Measurements from ENCODE around the gene ROBO1. TPM values are rescaled to one million over a fixed set of nuclear protein-coding genes. Genes with fewer than 3 reads are reported as not detected.
A peak's percentile ranks its signal among the peaks of the same experiment; 100 is the strongest.

ROBO1 gene
- total and polyA plus RNA-seq, 2 of the 8 experiments (the other 6 are each of a cell fraction or from before 2014, with no cell fraction given) = 51.4 to 91.0 TPM

GRCh38 chr3:78994174-78995027 lies 773.4 kb downstream of the ROBO1 start:
- 18% methylated on average over 9 of the region's 9 CpGs; no CpG with 5 or more reads in 1 of the 2 experiments for WGBS, 2 experiments (ENCODE audit: extremely low coverage in 1 of 2, insufficient coverage in 1 of 2, insufficient read length in 1 of 2, insufficient replicate concordance in 2 of 2, low coverage in 1 of 2, low lambda C conversion rate in 2 of 2, missing lambda C conversion rate in 1 of 2)
- H3K4me3 ChIP-seq (ENCODE audit: extremely low read depth in 1 of 4, insufficient read depth in 2 of 4, low read depth in 3 of 4, low read length in 4 of 4) = peak overlapping the region in 1 of 4 experiments; percentile 51; a peak in 2 of 8 replicates
- CTCF ChIA-PET (ENCODE audit: partially characterized antibody) = no interaction called here
- TF ChIP-seq EZH2 (IDR thresholded peaks at IDR 0.05; ENCODE audit: low read depth, low read length, severe bottlenecking) (no peak), ASH2L (IDR thresholded peaks at IDR 0.05; ENCODE audit: low read length) (peak; percentile 53), SP4 (IDR thresholded peaks at IDR 0.05; ENCODE audit: low read length) (no peak), RBBP5 (IDR thresholded peaks at IDR 0.05; ENCODE audit: borderline replicate concordance, low read depth, low read length) (no peak), TCF12 (IDR thresholded peaks at IDR 0.05; ENCODE audit: low read depth, low read length) (no peak), RAD21 (IDR thresholded peaks at IDR 0.05 in 1 of 2, conservative IDR thresholded peaks at IDR 0.05 in 1 of 2; ENCODE audit: low read depth in 2 of 2, low read length in 2 of 2) (no peak), CHD1 (IDR thresholded peaks at IDR 0.05; ENCODE audit: low read depth, low read length) (no peak), CHD2 (IDR thresholded peaks at IDR 0.05; ENCODE audit: low read length) (0 out of 2 replicates have a peak, but pooled peaks have one; percentile 31), TEAD4 (IDR thresholded peaks at IDR 0.05; ENCODE audit: low read depth, low read length) (peak; percentile 4; the same call in 1 of the 2 replicates), E2F6 (IDR thresholded peaks at IDR 0.05) (no peak), CBX8 (IDR thresholded peaks at IDR 0.05; ENCODE audit: borderline replicate concordance, low read depth, low read length) (no peak)

More at GRCh38 chr3:78994174-78995027, 773.4 kb downstream of the ROBO1 start:
- peaks cover 0 to 2% of the 10 kb centered on the region in 2 experiments for H4K20me1 ChIP-seq (replicated peaks in 1 of 2; ENCODE audit: control insufficient read depth in 1 of 2, insufficient read depth in 2 of 2, low read length in 2 of 2)
- no peak overlapping the region for H2BK15ac ChIP-seq (ENCODE audit: low read length)
- no peak overlapping the region for H2AK5ac ChIP-seq (ENCODE audit: low read depth, low read length)
- no peak overlapping the region for H2BK20ac ChIP-seq (ENCODE audit: low read length)
- H3K9ac ChIP-seq (replicated peaks in 1 of 4; ENCODE audit: extremely low read depth in 1 of 4, low read depth in 3 of 4, low read length in 3 of 4) = no peak overlapping the region
- FAIRE-seq (peak; percentile 82), DNase-seq (ENCODE audit: low read depth in 1 of 2, low spot score in 2 of 2) (peak in 1 of 2 experiments; percentile 13)
- peaks cover 5% of the 10 kb centered on the region for H3K79me1 ChIP-seq (ENCODE audit: low read depth, low read length)
- no peak overlapping the region for H2AFZ ChIP-seq (ENCODE audit: low read length)
- no peak overlapping the region for H3K18ac ChIP-seq (ENCODE audit: extremely low read depth, low read length)
- H3K27me3 ChIP-seq (replicated peaks in 1 of 4; ENCODE audit: control insufficient read depth in 3 of 4, extremely low read depth in 1 of 4, insufficient read depth in 3 of 4, low read length in 3 of 4) = no peaks in the 10 kb centered on the region
- H4K91ac ChIP-seq (replicated peaks; ENCODE audit: insufficient read length, low read length) = no peak overlapping the region
- peak overlapping the region; percentile 61 for H4K5ac ChIP-seq (ENCODE audit: insufficient read length, low read depth, low read length)
- no peak overlapping the region for H3K4ac ChIP-seq (replicated peaks; ENCODE audit: insufficient read length, low read depth, low read length)
- H3K4me2 ChIP-seq (ENCODE audit: insufficient read depth in 1 of 2, low read depth in 2 of 2, low read length in 2 of 2) = peak overlapping the region; percentile 53 to 64
- peaks cover 0 to 91% of the 10 kb centered on the region in 2 experiments; a peak in 2 of 4 replicates for H3K79me2 ChIP-seq (ENCODE audit: control insufficient read depth in 1 of 2, insufficient read depth in 2 of 2, low read length in 2 of 2)
- POLR2A ChIA-PET (ENCODE audit: partially characterized antibody) = no interaction called here
- H3K9me3 ChIP-seq (ENCODE audit: insufficient read depth in 2 of 2, low read depth in 1 of 2, low read length in 1 of 2) = no peaks in the 10 kb centered on the region
- H3K27ac ChIP-seq (ENCODE audit: low read depth, low read length) = 0 out of 2 replicates have a peak overlapping the region, but pooled peaks have one; percentile 17
- no peak overlapping the region for H3K56ac ChIP-seq (replicated peaks; ENCODE audit: insufficient read length, low read depth, low read length)
- no peak overlapping the region for H4K8ac ChIP-seq (ENCODE audit: extremely low read depth, insufficient read depth, low read length)
- H3K4me1 ChIP-seq (replicated peaks in 1 of 4; ENCODE audit: control insufficient read depth in 3 of 4, insufficient read depth in 4 of 4, low read length in 3 of 4) = peaks cover 0 to 7% (median 5%) of the 10 kb centered on the region in 4 experiments; a peak in 2 of 7 replicates
- no peak overlapping the region for H3K23ac ChIP-seq (ENCODE audit: insufficient read length)
- no peak overlapping the region for H3K14ac ChIP-seq (ENCODE audit: insufficient read length)
- peaks cover 0 to 6% (median 3%) of the 10 kb centered on the region in 4 experiments; a peak in 2 of 8 replicates for H3K36me3 ChIP-seq (ENCODE audit: control insufficient read depth in 2 of 4, insufficient read depth in 4 of 4, low read length in 3 of 4)
- no peak overlapping the region for H2BK5ac ChIP-seq (ENCODE audit: low read depth, low read length)
- no peaks in the 10 kb centered on the region for H3K23me2 ChIP-seq (ENCODE audit: low read depth, low read length)
- peak overlapping the region; percentile 6 for H2BK120ac ChIP-seq (replicated peaks; ENCODE audit: low read depth, low read length)
- H2BK12ac ChIP-seq (ENCODE audit: low read depth, low read length) = no peak overlapping the region
